Thymus (tissue), 11 donors: ENCODE data around the gene LCMT1. TPM values are rescaled to one million over a fixed set of nuclear protein-coding genes. Genes with fewer than 3 reads are reported as not detected.

ENCODE experiments used
- DNase-seq, 9 donors: peaks; one replicate each; pipeline ENCODE4 v3.0.0-alpha.2; 2013; ENCODE audit warnings: low spot score in 9 of 9, low read depth in 6 of 9, missing footprints in 1 of 9
- H3K27ac ChIP-seq, 2 donors: one replicate each; pipeline ENCODE4 v1.5.1; 2013; ENCODE audit warnings: control low read depth in 1 of 2, low read depth in 1 of 2, low read length in 1 of 2, mild to moderate bottlenecking in 1 of 2, moderate library complexity in 1 of 2
- H3K27me3 ChIP-seq, 2 donors: one replicate each; pipeline ENCODE4 v1.5.1; 2013; ENCODE audit warnings: low read length in 1 of 2; ENCODE audit not compliant: control insufficient read depth in 2 of 2, insufficient read depth in 1 of 2
- H3K36me3 ChIP-seq, 2 donors: one replicate each; pipeline ENCODE4 v1.5.1; 2013; ENCODE audit warnings: low read length in 1 of 2, mild to moderate bottlenecking in 1 of 2, moderate library complexity in 1 of 2; ENCODE audit not compliant: control insufficient read depth in 2 of 2, insufficient read depth in 2 of 2
- H3K4me1 ChIP-seq, 2 donors: one replicate each; pipeline ENCODE4 v1.5.1; 2013; ENCODE audit warnings: low read length in 2 of 2; ENCODE audit not compliant: control insufficient read depth in 2 of 2, insufficient read depth in 2 of 2
- H3K4me3 ChIP-seq, 2 donors: one replicate each; pipeline ENCODE4 v1.5.1; 2013; ENCODE audit warnings: low read length in 2 of 2, control low read depth in 1 of 2, mild to moderate bottlenecking in 1 of 2
- H3K9me3 ChIP-seq, 2 donors: one replicate each; pipeline ENCODE4 v1.5.1; 2013; ENCODE audit warnings: low read length in 1 of 2, mild to moderate bottlenecking in 1 of 2; ENCODE audit not compliant: control insufficient read depth in 2 of 2, insufficient read depth in 1 of 2
- WGBS: extraction: QIAGEN DNeasy Blood & Tissue Kit; methylation state at CpG from one replicate; pipeline ENCODE4 v1.1.7; 2013; 5-methylcytosine and 5-hydroxymethylcytosine counted together
- polyA plus RNA-seq: library from polyadenylated mRNA; stranded (reverse); fragments of 200-250 nt; gene quantifications from one replicate; pipeline ENCODE4 v1.2.3, GENCODE V29; 2013
- total RNA-seq: library from RNA; stranded (reverse); fragments of 120-200 nt; gene quantifications from one replicate; pipeline ENCODE4 v1.2.4, GENCODE V29; 2013
- donor health status: healthy.

LCMT1 gene
- total and polyA plus RNA-seq, 2 donors: 33.4 to 41.9 TPM

DNA sequence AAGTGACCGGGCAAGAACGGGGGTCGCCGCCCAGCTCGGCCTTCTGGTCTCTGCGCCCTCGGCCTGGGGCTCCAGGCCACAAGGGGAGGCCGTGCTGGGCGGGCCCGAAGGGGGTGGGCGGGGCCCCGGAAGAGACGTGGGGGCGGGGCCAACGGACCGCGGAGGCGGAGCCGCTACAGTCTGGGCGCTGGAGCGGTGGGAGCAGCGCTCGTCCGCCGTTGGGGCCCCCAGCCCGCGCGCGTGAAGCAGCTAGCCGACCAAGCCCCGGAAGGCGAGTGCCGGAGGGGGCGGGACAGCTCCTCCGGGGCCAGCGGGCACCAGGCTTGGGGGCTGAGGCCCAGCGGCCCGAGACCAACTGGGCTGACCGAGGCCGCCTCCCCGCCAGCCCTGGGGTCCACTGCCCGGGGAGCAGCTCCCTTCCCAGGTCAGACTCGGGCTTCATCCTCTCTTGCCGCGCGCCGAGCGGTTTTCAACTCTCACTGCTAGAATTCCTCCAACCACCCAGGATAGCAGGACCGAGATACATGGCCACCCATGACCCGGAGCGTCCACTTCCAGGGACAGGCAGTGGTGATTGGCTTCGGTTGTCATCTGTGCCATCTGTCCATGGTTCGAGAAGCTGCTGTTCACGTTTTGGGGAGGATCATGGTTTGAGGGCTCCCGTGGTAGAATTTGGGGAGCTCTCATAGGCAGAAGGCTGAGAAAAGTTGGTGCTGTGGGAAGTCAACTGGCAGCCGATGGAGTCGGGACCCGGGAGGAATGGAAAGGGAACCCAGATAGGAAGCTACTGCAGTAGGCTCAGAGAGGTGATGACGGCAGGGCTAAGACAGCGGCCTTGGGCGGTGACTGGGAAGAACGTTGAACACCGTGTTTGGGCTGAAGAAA, 44.6 kb upstream of the LCMT1 start:
- peaks cover 27 to 39% of the 10 kb centered on the region in 2 donors for H3K4me1 ChIP-seq
- WGBS: under 1% methylated on average over 63 of the region's 63 CpGs
- peak overlapping the region; percentile 66 for H3K4me3 ChIP-seq

DNA sequence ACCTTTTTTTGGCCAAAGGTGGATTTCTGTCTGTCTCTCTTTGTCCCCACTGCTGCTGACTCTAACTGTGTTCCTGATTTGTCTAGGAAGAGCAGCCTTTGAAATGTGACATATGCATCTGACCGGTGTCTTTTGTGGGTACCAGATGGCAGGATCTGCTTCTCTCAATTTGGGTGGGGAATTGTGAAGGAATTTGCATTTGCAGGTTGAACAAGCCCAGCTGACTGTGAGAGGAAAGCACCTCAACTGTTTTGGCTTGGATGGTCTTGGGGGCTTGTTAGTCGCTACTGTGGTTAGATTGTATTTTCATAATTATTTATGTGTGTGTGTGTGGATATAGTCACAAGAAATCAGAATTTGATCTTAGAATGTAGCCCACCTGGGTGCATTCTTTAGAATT, 37.7 kb upstream of the LCMT1 start:
- no peaks in the 10 kb centered on the region for H3K36me3 ChIP-seq

More for the DNA sequence above, 44.6 kb upstream of the LCMT1 start:
- Histone ChIP-seq H3K36me3 (no peaks in the 10 kb centered on the region), H3K27me3 (no peaks in the 10 kb centered on the region), H3K9me3 (no peaks in the 10 kb centered on the region), H3K27ac (peak overlapping the region; percentile 73 to 93)
- peak in 7 of 9 donors; percentile 51 to 88 (median 79) for DNase-seq

DNA sequence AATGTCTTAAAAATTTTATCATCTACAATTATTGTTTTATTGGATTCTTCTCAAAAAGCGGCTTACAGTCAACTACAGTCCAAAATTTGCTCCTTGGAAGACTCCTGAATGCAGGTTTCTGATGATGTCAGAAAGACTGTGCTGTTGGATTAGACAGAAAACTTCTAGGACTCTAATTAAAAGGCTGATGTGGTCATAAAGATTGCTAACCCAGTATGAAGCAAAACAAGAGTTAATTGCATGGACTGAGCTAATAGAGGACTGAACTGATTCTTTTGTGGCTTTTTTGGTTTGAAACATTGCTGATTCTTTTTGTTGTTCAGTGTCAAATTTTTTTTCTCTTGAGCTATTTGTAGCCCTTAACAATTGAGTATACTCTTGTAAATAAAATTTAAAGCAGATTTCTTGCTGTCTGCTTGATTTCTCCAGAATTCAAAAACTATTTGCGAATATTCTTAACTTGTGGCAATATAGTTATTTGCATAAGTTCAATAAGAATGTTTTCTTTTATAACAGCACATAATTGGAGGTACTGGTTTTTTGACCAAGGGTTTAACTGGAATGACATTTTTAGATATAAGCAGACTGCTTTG, 33.1 kb upstream of the LCMT1 start:
- WGBS: over 99% methylated on average over 2 of the region's 2 CpGs
- H3K36me3 ChIP-seq: no peaks in the 10 kb centered on the region

More for the DNA sequence above, 37.7 kb upstream of the LCMT1 start:
- Histone ChIP-seq H3K4me3 (no peak overlapping the region), H3K4me1 (no peaks in the 10 kb centered on the region), H3K27me3 (no peaks in the 10 kb centered on the region), H3K27ac (no peak overlapping the region), H3K9me3 (no peaks in the 10 kb centered on the region)
- no peak for DNase-seq
- 96% methylated on average over 2 of the region's 2 CpGs for WGBS

DNA sequence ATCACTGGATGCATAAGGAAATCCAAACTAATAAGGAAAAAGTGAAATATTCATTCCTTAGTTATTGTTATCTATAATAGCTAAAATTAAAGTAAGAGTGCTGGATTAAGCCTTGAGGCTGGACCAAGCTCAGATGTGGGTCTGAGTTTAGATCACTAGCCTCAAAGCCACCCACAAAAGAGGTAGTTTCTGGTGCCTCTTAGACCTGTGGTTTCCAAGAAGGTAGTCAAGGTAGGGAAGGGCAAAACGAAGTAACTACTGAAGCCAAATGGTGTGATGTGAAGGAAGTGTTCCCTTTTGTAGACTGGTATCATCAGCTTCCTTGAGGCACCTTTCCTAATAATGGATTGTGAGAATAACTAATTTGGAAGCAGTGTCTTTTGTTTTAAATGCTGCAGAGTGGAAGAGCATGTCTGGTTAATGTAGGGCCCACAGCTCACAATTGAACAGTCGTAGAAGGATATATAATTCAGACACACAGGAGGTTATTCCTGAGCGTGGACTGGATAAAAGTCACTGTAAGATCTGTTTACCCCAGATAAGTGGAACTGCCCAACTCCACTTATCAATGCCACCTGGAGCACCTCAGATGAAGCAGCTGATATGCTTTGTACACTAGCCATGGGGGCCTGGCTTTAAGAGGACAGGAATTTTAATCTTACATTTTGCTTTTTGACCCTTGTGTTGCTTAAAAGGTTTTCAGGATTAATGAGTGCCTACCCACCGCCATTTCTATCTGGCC, 31.7 kb upstream of the LCMT1 start:
- Histone ChIP-seq H3K4me3 (no peak overlapping the region), H3K4me1 (no peaks in the 10 kb centered on the region), H3K9me3 (no peaks in the 10 kb centered on the region), H3K36me3 (no peaks in the 10 kb centered on the region), H3K27ac (no peak overlapping the region), H3K27me3 (no peaks in the 10 kb centered on the region)
- WGBS: 74% methylated on average over 4 of the region's 4 CpGs
- no peak for DNase-seq

More for the DNA sequence above, 33.1 kb upstream of the LCMT1 start:
- no peak for DNase-seq
- H3K4me1 ChIP-seq: no peaks in the 10 kb centered on the region
- no peaks in the 10 kb centered on the region for H3K9me3 ChIP-seq
- H3K27ac ChIP-seq: no peak overlapping the region
- H3K27me3 ChIP-seq: no peaks in the 10 kb centered on the region
- no peak overlapping the region for H3K4me3 ChIP-seq

DNA sequence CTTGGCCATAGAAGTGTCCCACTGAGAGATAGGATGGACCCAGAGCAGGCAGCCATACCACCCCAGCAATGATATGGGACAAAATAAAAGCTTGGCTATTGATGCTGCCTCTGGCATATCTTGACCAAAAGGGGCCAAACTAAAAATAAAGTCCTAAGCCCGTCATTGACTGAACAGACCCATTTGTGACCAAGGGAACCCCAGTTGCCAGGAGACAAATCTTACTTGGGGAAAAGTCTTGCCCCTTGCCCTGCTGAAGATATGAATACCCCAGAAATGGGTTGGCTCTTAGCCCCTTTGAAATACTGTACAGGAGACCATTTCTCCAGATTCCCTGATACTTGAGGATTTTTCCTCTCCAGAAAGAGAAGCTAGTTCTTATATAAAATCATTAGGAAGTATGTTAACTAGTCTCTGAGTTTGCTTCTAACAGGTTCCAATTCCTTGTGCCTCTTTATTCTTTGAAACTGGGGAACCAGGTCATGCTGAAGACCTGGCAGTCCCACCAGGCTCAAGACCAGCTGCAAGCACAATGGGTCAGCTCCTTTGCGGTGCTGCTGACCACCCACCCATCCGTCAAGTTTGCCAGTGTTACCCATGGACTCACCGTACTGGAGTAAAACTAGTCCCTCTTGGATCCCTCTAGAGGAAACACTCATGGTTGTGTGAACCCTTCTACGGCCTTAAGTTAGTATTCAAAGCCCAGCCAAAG, 31.0 kb upstream of the LCMT1 start:
- DNase-seq: no peak
- Histone ChIP-seq H3K9me3 (no peaks in the 10 kb centered on the region), H3K27ac (no peak overlapping the region), H3K27me3 (no peaks in the 10 kb centered on the region), H3K4me3 (no peak overlapping the region), H3K4me1 (no peaks in the 10 kb centered on the region), H3K36me3 (no peaks in the 10 kb centered on the region)
- WGBS: 98% methylated on average over 5 of the region's 5 CpGs

DNA sequence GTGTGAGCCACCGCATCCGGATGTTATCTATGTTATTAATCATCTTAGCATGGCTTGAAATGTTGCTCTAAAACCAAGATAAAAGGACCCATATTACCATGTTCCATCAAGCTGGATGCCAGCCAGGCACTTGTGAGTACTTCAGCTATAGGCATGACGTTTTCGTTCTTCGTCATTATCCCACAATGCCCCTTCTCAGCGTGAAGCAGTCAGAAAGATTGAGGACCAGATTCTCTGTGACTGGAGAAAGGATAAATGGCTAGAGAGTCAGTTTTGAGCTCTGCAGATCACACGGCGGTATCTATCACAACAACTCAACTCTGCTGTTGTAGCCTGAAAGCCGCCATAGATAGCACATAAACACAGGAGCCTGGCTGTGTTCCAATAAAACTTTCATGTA, 29.8 kb upstream of the LCMT1 start:
- H3K4me1 ChIP-seq: no peaks in the 10 kb centered on the region
- no peaks in the 10 kb centered on the region for H3K9me3 ChIP-seq
- WGBS: 98% methylated on average over 9 of the region's 9 CpGs
- H3K36me3 ChIP-seq: no peaks in the 10 kb centered on the region
- no peak for DNase-seq
- H3K27me3 ChIP-seq: no peaks in the 10 kb centered on the region
- no peak overlapping the region for H3K27ac ChIP-seq
- H3K4me3 ChIP-seq: no peak overlapping the region

DNA sequence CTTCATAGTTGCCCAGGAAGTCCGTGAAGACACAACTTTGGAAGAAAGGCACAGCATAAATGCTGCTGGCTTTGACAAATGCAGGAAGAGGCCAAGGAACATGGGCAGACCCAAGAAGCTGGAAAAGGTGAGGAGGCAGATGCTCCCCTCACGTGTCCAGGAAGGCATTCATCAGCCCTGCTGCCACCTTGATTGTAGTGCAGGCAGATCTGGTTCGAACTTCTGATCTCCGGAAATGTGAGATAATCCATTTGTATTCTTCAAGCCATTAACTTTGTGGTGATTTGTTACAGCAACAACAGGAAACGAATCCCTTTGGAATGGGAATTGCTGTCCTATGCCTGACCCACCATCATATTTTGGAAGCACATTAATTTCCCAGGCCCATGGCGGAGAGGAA, 28.5 kb upstream of the LCMT1 start:
- no peak overlapping the region for H3K4me3 ChIP-seq
- no peaks in the 10 kb centered on the region for H3K27me3 ChIP-seq
- no peaks in the 10 kb centered on the region for H3K36me3 ChIP-seq
- H3K4me1 ChIP-seq: no peaks in the 10 kb centered on the region
- no peak overlapping the region for H3K27ac ChIP-seq
- DNase-seq: no peak
- 95% methylated on average over 6 of the region's 6 CpGs for WGBS
- no peaks in the 10 kb centered on the region for H3K9me3 ChIP-seq

DNA sequence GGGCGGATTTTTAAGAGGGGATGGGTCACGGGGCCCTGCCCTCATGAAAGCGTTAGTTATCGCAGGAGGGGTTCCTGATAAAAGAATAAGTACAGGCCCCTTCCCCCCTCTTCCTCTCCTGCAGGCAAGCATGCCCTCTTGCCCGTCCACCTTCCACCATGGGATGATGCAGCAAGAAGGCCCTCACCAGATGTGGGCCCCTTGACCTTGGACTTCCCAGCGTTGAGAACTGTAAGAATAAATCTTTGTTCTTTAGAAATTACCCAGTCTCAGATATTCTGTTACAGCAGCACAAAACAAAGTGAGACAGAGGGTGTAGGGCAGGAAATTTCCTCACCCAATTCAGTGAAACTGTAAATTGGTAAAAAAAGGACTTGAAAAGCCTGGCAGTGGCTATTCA, 27.8 kb upstream of the LCMT1 start:
- no peaks in the 10 kb centered on the region for H3K36me3 ChIP-seq
- no peaks in the 10 kb centered on the region for H3K9me3 ChIP-seq
- no peaks in the 10 kb centered on the region for H3K4me1 ChIP-seq
- H3K27me3 ChIP-seq: no peaks in the 10 kb centered on the region
- no peak overlapping the region for H3K4me3 ChIP-seq
- 97% methylated on average over 6 of the region's 6 CpGs for WGBS
- no peak overlapping the region for H3K27ac ChIP-seq
- no peak for DNase-seq
